Measurements from ENCODE around the gene ARF1.

DNA sequence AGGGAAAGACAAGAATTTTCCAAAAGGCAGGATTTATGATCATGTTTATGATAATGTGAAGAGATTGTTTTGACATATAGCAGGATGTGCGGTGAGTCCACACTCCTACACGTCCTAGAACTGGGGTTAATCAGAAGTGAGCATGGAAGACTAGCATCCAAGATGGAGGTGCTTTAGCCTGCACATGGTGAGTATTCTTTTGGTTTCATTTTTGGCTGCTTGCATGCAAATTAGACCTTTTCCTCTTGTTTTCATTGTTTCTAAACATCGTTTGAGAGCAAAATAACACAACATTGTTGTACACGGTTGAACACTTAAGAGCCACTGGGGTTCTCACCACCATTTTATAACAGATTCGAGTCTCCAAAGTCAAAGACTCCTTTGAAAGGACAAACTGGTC, 42.7 kb downstream of the ARF1 start:
- TF ChIP-seq, protein P1, sequence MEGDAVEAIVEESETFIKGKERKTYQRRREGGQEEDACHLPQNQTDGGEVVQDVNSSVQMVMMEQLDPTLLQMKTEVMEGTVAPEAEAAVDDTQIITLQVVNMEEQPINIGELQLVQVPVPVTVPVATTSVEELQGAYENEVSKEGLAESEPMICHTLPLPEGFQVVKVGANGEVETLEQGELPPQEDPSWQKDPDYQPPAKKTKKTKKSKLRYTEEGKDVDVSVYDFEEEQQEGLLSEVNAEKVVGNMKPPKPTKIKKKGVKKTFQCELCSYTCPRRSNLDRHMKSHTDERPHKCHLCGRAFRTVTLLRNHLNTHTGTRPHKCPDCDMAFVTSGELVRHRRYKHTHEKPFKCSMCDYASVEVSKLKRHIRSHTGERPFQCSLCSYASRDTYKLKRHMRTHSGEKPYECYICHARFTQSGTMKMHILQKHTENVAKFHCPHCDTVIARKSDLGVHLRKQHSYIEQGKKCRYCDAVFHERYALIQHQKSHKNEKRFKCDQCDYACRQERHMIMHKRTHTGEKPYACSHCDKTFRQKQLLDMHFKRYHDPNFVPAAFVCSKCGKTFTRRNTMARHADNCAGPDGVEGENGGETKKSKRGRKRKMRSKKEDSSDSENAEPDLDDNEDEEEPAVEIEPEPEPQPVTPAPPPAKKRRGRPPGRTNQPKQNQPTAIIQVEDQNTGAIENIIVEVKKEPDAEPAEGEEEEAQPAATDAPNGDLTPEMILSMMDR (optimal IDR thresholded peaks at IDR 0.05 in 1 of 3, IDR thresholded peaks at IDR 0.05 in 1 of 3, conservative IDR thresholded peaks at IDR 0.05 in 1 of 3; ENCODE audit: extremely low read depth in 1 of 3, insufficient read depth in 2 of 3, low read length in 3 of 3), result no peak
- no peak for TF ChIP-seq EZH2 (IDR thresholded peaks at IDR 0.05; ENCODE audit: low read length)

Measured in keratinocyte (primary cell).